HG03442 (cell line): ENCODE results near the gene ANGPTL1.
"Not testable (repeated sequence)": the region's sequence is repeated elsewhere in the genome, so short reads cannot be mapped to it uniquely, and the experiment has no call there.

ENCODE experiments used
- ATAC-seq: cut with Tn5 transposase; IDR thresholded peaks from one replicate; pipeline ENCODE4 v1.9.1; 2021; ENCODE audit warnings: mild to moderate bottlenecking, moderate library complexity; ENCODE audit not compliant: unreplicated experiment

ANGPTL1 gene

GRCh38 chr1:178869119-178869697 is 1.7 kb downstream of the ANGPTL1 start:
- ATAC-seq, result no peak

GRCh38 chr1:178868706-178869105 is 2.2 kb downstream of the ANGPTL1 start:
- ATAC-seq, result no peak

- ATAC-seq, result no peak
These were observed 3.2 kb downstream of the ANGPTL1 start for GRCh38 chr1:178867670-178868069.

- no peak for ATAC-seq
These were observed 6.6 kb downstream of the ANGPTL1 start for GRCh38 chr1:178864326-178864725.

- no peak for ATAC-seq
These were observed 8.0 kb downstream of the ANGPTL1 start for GRCh38 chr1:178862864-178863263.

GRCh38 chr1:178862416-178862815 is 8.5 kb downstream of the ANGPTL1 start:
- ATAC-seq, result no peak

GRCh38 chr1:178857126-178857525 is 13.8 kb downstream of the ANGPTL1 start:
- no peak for ATAC-seq

- no peak for ATAC-seq
These were observed 21.0 kb downstream of the ANGPTL1 start for GRCh38 chr1:178849918-178850317.

- ATAC-seq, result not testable (repeated sequence)
These were observed 23.0 kb downstream of the ANGPTL1 start for GRCh38 chr1:178847919-178848318.

GRCh38 chr1:178847396-178847849 is 23.5 kb downstream of the ANGPTL1 start:
- no peak for ATAC-seq

- ATAC-seq, result no peak
These were observed 24.6 kb downstream of the ANGPTL1 start for GRCh38 chr1:178846306-178846705.

- ATAC-seq, result no peak
These were observed 26.4 kb downstream of the ANGPTL1 start for GRCh38 chr1:178844436-178844835.

GRCh38 chr1:178825167-178825566 is 45.7 kb downstream of the ANGPTL1 start:
- no peak for ATAC-seq

- peak; percentile 43 for ATAC-seq
These were observed 49.6 kb downstream of the ANGPTL1 start for GRCh38 chr1:178821134-178821866.

- no peak for ATAC-seq
These were observed 51.8 kb downstream of the ANGPTL1 start for GRCh38 chr1:178819123-178819522.

GRCh38 chr1:178818416-178818815 is 52.5 kb downstream of the ANGPTL1 start:
- ATAC-seq, result no peak

- no peak for ATAC-seq
These were observed 60.3 kb downstream of the ANGPTL1 start for GRCh38 chr1:178810585-178810984.

GRCh38 chr1:178808529-178808928 is 62.3 kb downstream of the ANGPTL1 start:
- no peak for ATAC-seq

- no peak for ATAC-seq
These were observed 64.1 kb downstream of the ANGPTL1 start for GRCh38 chr1:178806665-178807300.

GRCh38 chr1:178802873-178803272 is 68.0 kb downstream of the ANGPTL1 start:
- no peak for ATAC-seq
